Measurements from ENCODE around the gene BCL2L2. TPM values are rescaled to one million over a fixed set of nuclear protein-coding genes. Genes with fewer than 3 reads are reported as not detected.

The BCL2L2 gene, protein sequence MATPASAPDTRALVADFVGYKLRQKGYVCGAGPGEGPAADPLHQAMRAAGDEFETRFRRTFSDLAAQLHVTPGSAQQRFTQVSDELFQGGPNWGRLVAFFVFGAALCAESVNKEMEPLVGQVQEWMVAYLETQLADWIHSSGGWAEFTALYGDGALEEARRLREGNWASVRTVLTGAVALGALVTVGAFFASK
- 25.4 and 25.6 TPM in 2 replicates for total RNA-seq

DNA sequence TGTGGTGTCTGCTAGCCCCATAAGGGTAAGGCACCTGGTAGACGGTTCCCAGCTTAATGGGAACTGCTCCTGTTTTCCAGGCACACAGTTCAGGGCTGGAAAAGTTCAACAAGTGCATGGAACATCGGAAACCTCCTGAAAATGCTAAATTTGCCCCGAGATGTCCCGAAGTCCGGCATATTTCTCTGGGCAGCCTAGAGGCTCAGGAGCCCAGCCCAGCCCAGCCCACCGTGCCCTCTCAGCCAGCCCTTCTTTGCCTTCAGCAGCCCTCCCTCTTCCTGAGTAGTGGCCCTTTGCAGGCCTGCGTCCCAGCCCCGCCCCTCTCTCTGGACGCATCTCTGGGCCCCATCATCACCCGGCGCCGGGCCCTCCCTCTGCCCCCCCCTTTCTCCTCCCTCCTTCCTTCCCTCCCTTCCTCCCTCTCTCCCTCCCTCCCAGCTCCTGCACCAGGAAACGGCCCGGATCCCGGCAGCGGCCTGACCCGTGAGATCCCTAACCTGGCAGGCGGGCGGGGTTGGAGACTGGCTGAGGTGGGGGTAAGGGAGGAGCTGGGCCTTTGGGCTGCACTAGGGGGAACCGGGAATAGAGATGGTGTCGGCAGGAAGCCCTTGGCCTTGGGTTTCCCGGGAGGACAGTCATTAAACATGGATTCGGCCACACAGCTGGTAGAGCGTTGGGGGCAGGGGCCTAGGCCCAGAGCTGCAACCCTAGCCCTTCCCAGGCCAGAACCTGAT lies at the start of gene BCL2L2:
TSS of gene BCL2L2 (plus strand) at position 422 of the 734 bp plus-strand sequence. CDS start 935 bp downstream, outside the sequence.

DNA sequence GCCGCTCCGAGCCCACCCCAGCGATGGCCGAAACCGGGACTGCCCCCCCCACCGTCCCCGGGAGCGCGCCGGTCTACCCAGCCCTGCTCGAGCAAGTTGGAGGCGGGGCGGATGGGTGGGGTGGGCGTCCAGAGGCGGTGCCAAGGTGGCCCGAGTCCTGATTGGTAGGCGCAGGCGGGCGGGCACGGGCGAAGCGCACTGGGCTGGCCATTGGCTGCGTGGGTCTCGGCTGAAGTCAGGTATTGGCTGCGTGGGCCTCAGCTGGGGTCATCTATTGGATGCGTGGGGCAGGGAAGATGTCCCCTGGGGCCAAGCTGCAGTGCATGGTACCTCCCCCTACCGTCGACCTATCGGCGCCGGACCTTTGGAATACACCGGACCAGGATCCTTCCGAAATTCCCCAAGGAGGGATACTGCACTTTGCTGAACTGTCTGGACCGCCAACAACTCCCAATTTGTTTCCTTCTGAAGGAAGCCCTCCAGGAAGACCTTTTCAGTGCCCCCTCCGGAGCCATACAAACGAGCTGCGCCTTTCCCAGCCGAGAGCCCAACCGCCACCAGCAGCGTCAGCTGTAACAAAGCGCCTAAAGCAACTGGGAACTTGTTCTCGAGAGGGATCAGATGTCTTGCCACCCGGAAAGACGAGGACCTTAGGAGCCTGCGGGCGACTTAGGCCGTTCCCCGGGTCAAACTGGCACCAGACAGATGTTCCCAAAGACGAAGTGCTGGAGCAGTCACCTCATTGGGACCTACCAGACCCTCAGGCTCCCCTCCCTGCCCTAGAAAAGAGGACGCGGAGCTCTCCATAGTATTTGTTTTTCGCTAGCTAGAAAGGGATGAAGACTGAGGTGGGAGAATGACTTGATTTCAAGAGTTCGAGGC lies 20.4 kb upstream of the BCL2L2 start, which contains the start of gene HOMEZ:
TSS of gene HOMEZ (minus strand) at position 113 of the 882 bp plus-strand sequence. CDS start 180 bp downstream, outside the sequence.

DNA sequence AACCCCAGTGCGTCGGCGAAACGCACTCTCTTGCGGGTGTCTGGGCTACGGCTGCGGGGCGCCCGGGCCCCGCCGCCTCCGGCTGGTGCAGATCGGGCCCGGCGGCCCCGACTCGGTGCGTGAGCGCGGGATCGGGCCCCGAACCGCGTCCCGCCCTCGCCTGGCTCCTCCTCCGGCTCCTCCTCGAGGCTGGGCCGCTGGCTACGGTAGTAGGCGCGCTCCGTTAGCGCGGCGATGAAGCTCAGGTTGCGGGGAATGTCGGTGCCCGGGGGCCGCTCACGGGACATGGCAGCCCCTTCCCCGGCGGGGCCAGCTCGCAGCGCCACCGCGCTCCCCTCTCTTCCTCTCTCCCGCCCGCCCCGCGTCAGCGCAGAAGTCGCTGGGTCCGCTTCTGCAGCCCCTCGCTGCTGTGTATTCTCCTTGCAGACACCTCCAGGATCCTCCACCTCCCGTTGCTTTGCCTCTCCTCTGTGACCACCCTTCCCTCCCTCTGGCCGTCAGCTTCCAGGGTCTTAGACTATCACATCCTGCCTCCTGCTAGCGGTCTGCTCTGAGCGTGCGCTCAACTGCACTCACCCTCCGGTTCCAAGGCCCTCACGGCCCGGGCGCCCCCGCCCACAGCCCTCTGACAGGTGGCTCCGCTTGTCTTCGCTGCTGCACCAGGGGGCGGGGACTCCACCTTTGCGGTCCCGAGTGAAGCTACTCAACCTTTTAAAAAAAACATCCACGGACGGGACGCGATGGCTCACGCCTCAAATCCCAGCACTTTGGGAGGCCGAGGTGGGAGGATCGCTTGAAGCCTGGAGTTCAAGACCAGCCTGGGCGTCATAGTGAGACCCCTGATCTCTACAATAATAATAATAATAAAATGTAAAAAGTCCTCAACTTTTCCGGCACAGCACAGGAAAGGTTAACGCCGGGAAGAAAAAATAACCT lies 4.1 kb upstream of the BCL2L2 start, which contains the start of gene PPP1R3E:
TSS of gene PPP1R3E (minus strand) at position 570 of the 936 bp plus-strand sequence. CDS start at position 287, 283 bp downstream.

DNA sequence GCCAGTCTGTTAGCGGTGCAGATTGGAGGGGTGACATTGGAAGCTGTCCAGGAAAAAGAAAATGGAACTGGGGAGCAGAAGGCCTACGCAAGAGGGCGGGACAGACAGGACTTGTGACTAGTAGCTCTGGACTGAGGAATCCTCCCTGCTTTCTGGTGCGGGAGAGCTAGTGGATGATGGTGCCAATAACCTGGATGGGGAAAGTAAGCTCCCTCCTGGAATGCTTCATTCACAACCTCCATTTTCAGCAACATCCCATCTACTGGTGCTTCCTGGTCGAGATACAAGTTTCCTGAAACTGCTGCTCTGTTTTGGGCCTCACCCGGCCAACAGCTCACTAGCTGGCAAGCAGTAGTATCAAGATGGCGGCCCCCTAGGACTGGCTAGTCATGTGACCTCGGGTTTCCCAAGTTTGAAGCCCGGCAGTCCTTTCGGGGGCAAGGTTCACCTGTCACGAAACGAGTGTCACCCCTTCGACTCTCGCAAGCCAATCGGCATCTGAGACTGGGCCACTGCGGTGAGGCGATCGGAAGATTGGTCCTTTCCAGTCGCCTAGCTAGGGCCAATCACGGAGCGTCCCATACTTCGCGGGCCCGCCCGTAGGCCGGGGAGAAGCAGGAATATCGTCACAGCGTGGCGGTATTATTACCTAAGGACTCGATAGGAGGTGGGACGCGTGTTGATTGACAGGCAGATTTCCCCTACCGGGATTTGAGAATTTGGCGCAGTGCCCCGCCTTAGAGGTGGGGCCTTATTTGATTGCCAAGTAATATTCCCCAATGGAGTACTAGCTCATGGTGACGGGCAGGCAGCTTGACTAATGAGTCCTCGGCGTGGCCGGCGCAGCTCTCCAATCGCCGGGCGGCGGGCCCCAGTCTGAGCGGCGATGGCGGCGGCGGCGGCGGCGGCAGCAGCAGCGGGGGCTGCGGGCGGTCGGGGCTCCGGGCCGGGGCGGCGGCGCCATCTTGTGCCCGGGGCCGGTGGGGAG lies 14.2 kb downstream of the BCL2L2 start, which contains the start of gene PABPN1:
TSS of gene PABPN1 (plus strand) at position 874 of the 988 bp plus-strand sequence. CDS start at position 887, 13 bp downstream.

DNA sequence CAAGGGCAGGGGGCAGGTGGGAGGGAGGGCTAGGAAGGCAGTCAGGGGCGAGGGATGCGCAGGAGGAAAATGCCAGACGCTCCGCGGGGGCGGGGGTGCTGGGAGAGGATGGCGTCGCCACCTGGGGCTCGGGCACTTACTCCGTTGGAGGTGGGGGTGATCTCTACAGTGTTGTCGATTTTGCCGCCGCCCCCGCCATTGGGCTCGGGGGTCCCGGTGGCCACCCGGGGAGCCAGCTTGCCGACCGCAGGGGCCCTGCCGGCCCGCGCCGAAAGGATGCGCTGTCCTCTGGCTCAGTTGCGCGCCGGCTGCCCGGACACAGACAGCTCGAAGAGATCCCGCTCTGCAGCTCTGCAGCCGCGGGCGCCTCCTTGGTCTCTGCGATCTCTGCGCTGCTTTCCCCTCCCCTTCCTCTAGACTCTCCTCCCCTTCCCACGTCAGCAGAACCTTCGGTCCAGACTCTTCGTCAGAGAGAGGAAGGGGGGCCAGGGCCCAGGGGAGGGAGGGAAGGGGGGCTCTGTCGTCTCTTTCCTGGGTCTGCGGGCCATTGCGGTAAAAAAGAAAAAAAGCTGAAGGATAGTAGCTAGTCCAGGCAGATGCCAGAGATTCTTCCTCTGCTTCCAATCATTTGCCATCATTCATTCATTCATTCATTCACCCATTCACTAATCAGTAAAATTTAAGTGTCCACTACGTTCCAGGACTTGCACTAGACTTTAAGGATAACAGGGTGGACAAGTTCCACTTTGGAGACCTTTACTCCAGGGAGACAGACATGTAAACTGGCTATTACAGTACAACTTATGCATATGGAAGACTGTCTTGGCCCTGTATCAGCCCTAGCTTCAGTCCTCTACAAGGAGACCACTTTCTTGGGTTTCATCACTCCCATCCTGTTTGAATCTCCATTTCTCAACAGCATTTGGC lies 46.1 kb downstream of the BCL2L2 start, which contains the start of gene SLC22A17:
TSS of gene SLC22A17 (minus strand) at position 382 of the 927 bp plus-strand sequence.

Other genes starting within 250 kb of the BCL2L2 start
- gene CDH24, start 249.3 kb upstream of the BCL2L2 start, total RNA-seq = 6.0 and 8.8 TPM in 2 replicates
- 57.8 and 63.2 TPM in 2 replicates for gene ACIN1, start 211.7 kb upstream of the BCL2L2 start, total RNA-seq
- gene C14orf119, start 211.3 kb upstream of the BCL2L2 start, total RNA-seq = 53.8 and 57.8 TPM in 2 replicates
- not detected in 2 replicates for gene CIROP, start 201.8 kb upstream of the BCL2L2 start, total RNA-seq
- gene CEBPE, start 187.6 kb upstream of the BCL2L2 start, total RNA-seq = not detected in 2 replicates
- 53.1 and 61.2 TPM in 2 replicates for gene SLC7A8, start 123.2 kb upstream of the BCL2L2 start, total RNA-seq
- gene RNF212B, start 68.9 kb upstream of the BCL2L2 start, total RNA-seq = not detected in 2 replicates
- gene HOMEZ, start 20.7 kb upstream of the BCL2L2 start, total RNA-seq = 11.6 and 14.8 TPM in 2 replicates
- 0.70 and 3.3 TPM in 2 replicates for gene PPP1R3E, start 4.0 kb upstream of the BCL2L2 start, total RNA-seq
- 34.5 and 56.2 TPM in 2 replicates for gene PABPN1, start 14.6 kb downstream of the BCL2L2 start, total RNA-seq
- 1.4 and 5.9 TPM in 2 replicates for gene SLC22A17, start 46.1 kb downstream of the BCL2L2 start, total RNA-seq
- gene EFS, start 58.3 kb downstream of the BCL2L2 start, total RNA-seq = 8.2 and 10.1 TPM in 2 replicates
- gene IL25, start 66.0 kb downstream of the BCL2L2 start, total RNA-seq = not detected in 2 replicates
- gene CMTM5, start 70.2 kb downstream of the BCL2L2 start, total RNA-seq = not detected in 2 replicates
- not detected in 2 replicates for gene MYH6, start 101.4 kb downstream of the BCL2L2 start, total RNA-seq
- not detected in 2 replicates for gene MYH7, start 128.8 kb downstream of the BCL2L2 start, total RNA-seq
- gene NGDN, start 162.9 kb downstream of the BCL2L2 start, total RNA-seq = 21.9 and 37.1 TPM in 2 replicates
- 0.23 TPM in 1 of 2 replicates, not detected in the other for gene ZFHX2, start 244.9 kb downstream of the BCL2L2 start, total RNA-seq
- gene THTPA, start 249.4 kb downstream of the BCL2L2 start, total RNA-seq = 2.7 and 4.8 TPM in 2 replicates